Endodermal cell (in vitro differentiated cells): ENCODE measurements around the gene WFS1. TPM values are rescaled to one million over a fixed set of nuclear protein-coding genes. Genes with fewer than 3 reads are reported as not detected.

Experiments
- DNase-seq: peaks from one replicate; pipeline ENCODE4 v3.0.0-alpha.2; 2017
- H3K27ac ChIP-seq: 2 replicates; pipeline ENCODE4 v1.5.1; 2013; ENCODE audit warnings: mild to moderate bottlenecking, low read depth, low read length, moderate library complexity
- H3K27me3 ChIP-seq: 2 replicates; pipeline ENCODE4 v1.6.1; 2013; ENCODE audit warnings: mild to moderate bottlenecking, low read length, moderate library complexity; ENCODE audit not compliant: insufficient read depth, control insufficient read depth, poor library complexity, severe bottlenecking
- H3K36me3 ChIP-seq: 2 replicates; pipeline ENCODE4 v1.7.0; 2013; ENCODE audit warnings: mild to moderate bottlenecking, low read length, moderate library complexity; ENCODE audit not compliant: control insufficient read depth, insufficient read depth
- H3K4me1 ChIP-seq: one replicate; pipeline ENCODE4 v1.7.0; 2013; ENCODE audit warnings: low read length; ENCODE audit not compliant: control insufficient read depth, insufficient read depth
- H3K4me3 ChIP-seq: 2 replicates; pipeline ENCODE4 v1.5.1; 2013; ENCODE audit warnings: mild to moderate bottlenecking, low read length, moderate library complexity
- H3K9ac ChIP-seq: 2 replicates; pipeline ENCODE4 v1.6.1; 2013; ENCODE audit warnings: mild to moderate bottlenecking, low read length, moderate library complexity; ENCODE audit not compliant: poor library complexity, severe bottlenecking; ENCODE audit errors: extremely low read depth
- H3K9me3 ChIP-seq: 2 replicates; pipeline ENCODE4 v1.6.1; 2013; ENCODE audit warnings: mild to moderate bottlenecking, low read length, moderate library complexity; ENCODE audit not compliant: control insufficient read depth
- H3K27ac Mint-ChIP-seq: 2 replicates; pipeline ENCODE4 v1.8.0; 2020; ENCODE audit warnings: mixed read lengths
- H3K27me3 Mint-ChIP-seq: 2 replicates; pipeline ENCODE4 v1.8.0; 2021; ENCODE audit warnings: mild to moderate bottlenecking, mixed read lengths; ENCODE audit not compliant: insufficient read depth
- H3K36me3 Mint-ChIP-seq: 2 replicates; pipeline ENCODE4 v1.8.0; 2020; ENCODE audit warnings: low read depth, mixed read lengths
- H3K4me1 Mint-ChIP-seq: 2 replicates; pipeline ENCODE4 v1.8.0; 2020; ENCODE audit warnings: mixed read lengths
- H3K4me3 Mint-ChIP-seq: 2 replicates; pipeline ENCODE4 v1.8.0; 2020; ENCODE audit warnings: mild to moderate bottlenecking, moderate library complexity, mixed read lengths
- H3K9me3 Mint-ChIP-seq: 2 replicates; pipeline ENCODE4 v1.8.0; 2020; ENCODE audit warnings: mild to moderate bottlenecking, mixed read lengths
- CTCF ChIP-seq: fragments of 200-600 bp; sonication (generic); conservative IDR thresholded peaks from 2 replicates; pipeline ENCODE4 v1.5.0; 2021; ENCODE audit warnings: antibody characterized with exemption, mild to moderate bottlenecking
- WGBS, 2 experiments: methylation state at CpG; one replicate each; pipeline versions ENCODE4 v1.1.5 to v1.1.7; 2013; ENCODE audit warnings: missing lambda C conversion rate in 2 of 2, mixed read lengths in 1 of 2; ENCODE audit not compliant: insufficient coverage in 1 of 2, insufficient read length in 1 of 2; 5-methylcytosine and 5-hydroxymethylcytosine counted together
- total RNA-seq, 2 donors: library from RNA; stranded (reverse); fragmentation: NEBNext Ultra II Directional in 1 of 2; extraction: Animal tissue kit (Norgen Biotek cat#: 25700) in 1 of 2; gene quantifications; 2 replicates in 1 of 2; 3 replicates in 1 of 2; pipeline ENCODE4 v1.2.1, GENCODE V29; 2021

Gene WFS1
- total RNA-seq, 2 donors from 2014 or later = 25.3 to 26.1 TPM

- TF ChIP-seq CTCF = no peak
- Mint-ChIP-seq H3K27ac (no peak overlapping the region), H3K4me3 (no peak overlapping the region), H3K4me1 (no peaks in the 10 kb centered on the region), H3K9me3 (no peaks in the 10 kb centered on the region), H3K36me3 (no peaks in the 10 kb centered on the region), H3K27me3 (no peaks in the 10 kb centered on the region)
- Histone ChIP-seq H3K4me3 (no peak overlapping the region), H3K9ac (no peak overlapping the region), H3K9me3 (no peaks in the 10 kb centered on the region), H3K27me3 (no peaks in the 10 kb centered on the region), H3K4me1 (no peaks in the 10 kb centered on the region), H3K36me3 (no peaks in the 10 kb centered on the region), H3K27ac (no peak overlapping the region)
- 92 to 93% methylated on average over 25 to 30 of the region's 30 CpGs for WGBS, 2 experiments
- DNase-seq = peak; percentile 50
Observed at GRCh38 chr4:6232836-6233785, 36.5 kb upstream of the WFS1 start.

GRCh38 chr4:6233929-6234328 lies 35.7 kb upstream of the WFS1 start:
- DNase-seq = peak; percentile 26
- Histone ChIP-seq H3K9ac (no peak overlapping the region), H3K4me1 (no peaks in the 10 kb centered on the region), H3K36me3 (no peaks in the 10 kb centered on the region), H3K27me3 (no peaks in the 10 kb centered on the region), H3K27ac (no peak overlapping the region), H3K4me3 (no peak overlapping the region), H3K9me3 (no peaks in the 10 kb centered on the region)
- H3K4me1 Mint-ChIP-seq = no peaks in the 10 kb centered on the region
- no peak for TF ChIP-seq CTCF
- WGBS, 2 experiments = 90 to 95% methylated on average over 4 to 6 of the region's 6 CpGs
- no peaks in the 10 kb centered on the region for H3K27me3 Mint-ChIP-seq
- no peak overlapping the region for H3K27ac Mint-ChIP-seq
- no peaks in the 10 kb centered on the region for H3K9me3 Mint-ChIP-seq
- no peaks in the 10 kb centered on the region for H3K36me3 Mint-ChIP-seq
- no peak overlapping the region for H3K4me3 Mint-ChIP-seq

- peak; percentile 31 for DNase-seq
- no peak for TF ChIP-seq CTCF
- no peaks in the 10 kb centered on the region for H3K36me3 Mint-ChIP-seq
Observed at GRCh38 chr4:6235012-6235411, 34.6 kb upstream of the WFS1 start.

More at GRCh38 chr4:6235012-6235411, 34.6 kb upstream of the WFS1 start:
- Histone ChIP-seq H3K4me1 (no peaks in the 10 kb centered on the region), H3K27me3 (no peaks in the 10 kb centered on the region), H3K36me3 (no peaks in the 10 kb centered on the region), H3K4me3 (no peak overlapping the region), H3K9me3 (no peaks in the 10 kb centered on the region), H3K27ac (no peak overlapping the region), H3K9ac (no peak overlapping the region)
- no peak overlapping the region for H3K4me3 Mint-ChIP-seq
- 94 to 95% methylated on average over 7 of the region's 7 CpGs for whole genome bisulfite sequencing, 2 experiments
- no peak overlapping the region for H3K27ac Mint-ChIP-seq
- no peaks in the 10 kb centered on the region for H3K9me3 Mint-ChIP-seq
- H3K4me1 Mint-ChIP-seq = no peaks in the 10 kb centered on the region
- no peaks in the 10 kb centered on the region for H3K27me3 Mint-ChIP-seq
